Heart left ventricle (tissue), 13 donors: Measurements from ENCODE around the gene SMIM44.

Experiments
- POLR2A ChIP-seq, 2 donors: fragments of 450-650 bp; IDR thresholded peaks; one replicate each; pipeline ENCODE4 v1.6.1; 2017; ENCODE audit warnings: antibody characterized with exemption in 2 of 2, mild to moderate bottlenecking in 2 of 2, moderate library complexity in 2 of 2
- TF ChIP-seq, protein P1 (sequence below), 12 donors: fragments of 200-600 bp; sonication (generic) in 4 of 12; IDR thresholded peaks; one replicate each; pipeline versions ENCODE4 v1.5.0 to v1.8.0; 2018 to 2022; ENCODE audit warnings: antibody characterized with exemption in 12 of 12, mild to moderate bottlenecking in 5 of 12
- donor health status: ischemic (EF 13 %, LVEDD 7.1; RV severe dilation, severe dysfunction).
- donor health status: DM: no; HTN: yes; CAD: no.
- donor health status: DM: no; HTN: no; CAD: no.
- donor health status: ischemic (EF 25% LVEDD 6.9; RV normal size, moderate dysfunction).
- donor health status: ischemic (EF 25% LVEDD 5.7; RV mildly dilated, moderate dysfunction).
- donor health status: ischemic (EF 35%, LVEDD 5.7; RV mildly dilated, moderate dysfunction).
- donor health status: nonischemic (EF 11% LVEDD 7.7; RV severe dilation, severe dysfunction).
- donor health status: DM: yes; HTN: yes; CAD: no.
- donor health status: PGD.
- donor health status: ischemic (EF 29% LVEDD 5.4; RV normal size, mild dysfunction).
- donor health status: nonischemic (EF 23%, LVEDD 6.1; RV moderate dilation, normal function).

DNA sequence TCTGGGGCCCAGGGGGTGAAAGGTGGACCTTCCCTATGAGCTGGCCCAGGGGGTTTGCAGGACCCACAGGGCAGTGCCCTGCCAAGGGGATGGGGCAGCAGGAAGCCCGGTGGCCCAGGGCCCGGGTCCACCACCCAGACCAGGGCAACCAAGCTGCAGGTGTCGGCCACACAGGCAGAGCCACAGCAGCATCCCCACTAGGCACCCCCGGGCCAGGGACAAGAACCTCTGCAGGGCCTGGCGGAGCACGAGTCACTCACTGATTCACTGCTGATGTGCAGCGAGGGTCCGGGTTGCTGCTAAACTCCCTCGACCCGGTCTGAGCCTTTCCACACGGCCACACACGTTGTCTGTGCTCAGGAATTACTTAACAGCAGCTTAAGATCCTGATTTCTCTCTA lies 31.7 kb upstream of the SMIM44 start:
- TF ChIP-seq, protein P1, sequence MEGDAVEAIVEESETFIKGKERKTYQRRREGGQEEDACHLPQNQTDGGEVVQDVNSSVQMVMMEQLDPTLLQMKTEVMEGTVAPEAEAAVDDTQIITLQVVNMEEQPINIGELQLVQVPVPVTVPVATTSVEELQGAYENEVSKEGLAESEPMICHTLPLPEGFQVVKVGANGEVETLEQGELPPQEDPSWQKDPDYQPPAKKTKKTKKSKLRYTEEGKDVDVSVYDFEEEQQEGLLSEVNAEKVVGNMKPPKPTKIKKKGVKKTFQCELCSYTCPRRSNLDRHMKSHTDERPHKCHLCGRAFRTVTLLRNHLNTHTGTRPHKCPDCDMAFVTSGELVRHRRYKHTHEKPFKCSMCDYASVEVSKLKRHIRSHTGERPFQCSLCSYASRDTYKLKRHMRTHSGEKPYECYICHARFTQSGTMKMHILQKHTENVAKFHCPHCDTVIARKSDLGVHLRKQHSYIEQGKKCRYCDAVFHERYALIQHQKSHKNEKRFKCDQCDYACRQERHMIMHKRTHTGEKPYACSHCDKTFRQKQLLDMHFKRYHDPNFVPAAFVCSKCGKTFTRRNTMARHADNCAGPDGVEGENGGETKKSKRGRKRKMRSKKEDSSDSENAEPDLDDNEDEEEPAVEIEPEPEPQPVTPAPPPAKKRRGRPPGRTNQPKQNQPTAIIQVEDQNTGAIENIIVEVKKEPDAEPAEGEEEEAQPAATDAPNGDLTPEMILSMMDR (IDR thresholded peaks at IDR 0.05) = no peak
- no peak for TF ChIP-seq POLR2A (IDR thresholded peaks at IDR 0.05)
